NCI-H1092 (cell line): Measurements from ENCODE around the gene PRPF40A.
A peak's percentile ranks its signal among the peaks of the same experiment; 100 is the strongest.
"Not testable (repeated sequence)": the region's sequence is repeated elsewhere in the genome, so short reads cannot be mapped to it uniquely, and the experiment has no call there.

ENCODE experiments used
- DNase-seq: peaks from one replicate; lab custom pipeline; 2025; lab: John Stamatoyannopoulos, UW

PRPF40A gene

GRCh38 chr2:152717228-152718075 lies at the start of gene PRPF40A:
Gene PRPF40A, minus strand, starts transcription at chr2:152717461. Its CDS starts 22 bp downstream, at chr2:152717439.
- peak; percentile 94 for DNase-seq

DNA sequence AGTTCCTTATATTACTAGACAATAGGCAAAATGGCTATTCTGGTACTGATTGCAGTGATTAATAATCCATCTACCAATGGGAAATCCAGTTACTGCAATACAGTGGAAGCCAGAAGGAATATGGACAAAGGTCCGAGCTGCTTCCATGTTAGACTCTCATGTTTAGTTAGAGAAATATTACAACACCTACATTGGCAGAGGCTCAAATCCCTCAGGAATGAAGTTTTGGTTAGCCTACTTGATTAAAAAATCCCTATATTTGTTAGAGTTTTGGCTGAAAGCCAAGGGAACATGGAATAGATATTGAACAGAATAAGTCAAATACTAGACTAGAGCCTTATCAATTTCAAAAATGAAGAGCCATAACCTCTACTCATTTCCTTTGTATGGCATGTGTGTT lies 49.7 kb upstream of the PRPF40A start:
- DNase-seq = no peak

GRCh38 chr2:152763651-152764050 lies 46.4 kb upstream of the PRPF40A start:
- no peak for DNase-seq

DNA sequence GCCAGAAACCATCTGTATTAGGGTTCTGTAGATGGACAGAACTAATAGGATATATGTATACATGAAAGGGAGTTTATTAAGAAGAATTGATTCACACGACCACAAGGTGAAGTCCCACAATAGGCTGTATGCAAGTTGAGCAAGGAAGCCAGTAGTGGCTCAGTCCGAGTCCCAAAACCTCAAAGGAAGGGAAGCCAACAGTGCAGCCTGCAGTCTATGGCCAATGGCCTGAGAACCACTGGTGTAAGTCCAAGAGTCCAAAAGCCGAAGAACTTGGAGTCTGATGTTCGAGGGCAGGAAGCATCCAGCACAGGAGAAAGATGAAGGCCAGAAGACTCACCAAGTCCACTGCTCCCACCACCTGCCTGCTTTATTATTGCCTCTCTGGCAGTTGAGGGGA lies 45.9 kb upstream of the PRPF40A start:
- not testable (repeated sequence) for DNase-seq

DNA sequence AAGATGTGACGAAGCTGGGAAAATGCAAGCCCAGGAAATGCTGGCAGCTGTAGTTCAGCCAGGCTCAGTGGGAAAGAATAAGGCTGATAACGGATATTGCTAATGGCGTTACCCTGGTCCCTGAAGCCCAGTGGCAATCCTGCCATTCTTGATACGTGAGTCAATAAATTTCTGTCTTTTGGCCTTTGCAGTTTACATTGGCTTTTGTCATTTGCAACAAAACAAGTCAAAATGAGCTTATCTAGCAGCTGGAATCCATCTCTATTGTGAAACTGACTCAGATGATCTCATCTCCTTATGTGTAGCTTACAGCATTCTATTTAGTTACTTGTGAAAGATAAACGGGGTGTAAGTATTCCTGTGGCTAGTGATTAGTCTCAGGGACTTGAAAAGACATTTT lies 44.9 kb upstream of the PRPF40A start:
- no peak for DNase-seq

DNA sequence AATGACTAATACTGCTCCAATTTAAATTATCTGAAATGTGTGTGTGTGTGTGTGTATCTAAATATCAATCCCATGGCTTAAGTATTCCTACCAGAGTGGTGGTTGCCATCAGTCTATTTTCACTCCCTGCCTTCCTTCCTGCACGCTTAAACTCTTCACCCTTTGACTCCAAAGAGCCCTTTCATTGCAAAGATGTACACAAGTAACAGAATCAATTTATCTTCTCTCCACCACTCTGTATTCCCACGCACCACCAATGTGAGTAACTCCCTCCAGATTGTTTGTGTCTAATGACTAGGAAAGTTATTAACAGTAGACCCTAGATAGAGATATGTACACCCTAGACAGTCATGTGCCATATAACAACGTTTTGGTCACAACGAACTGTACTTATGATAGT lies 44.0 kb upstream of the PRPF40A start:
- DNase-seq = no peak

DNA sequence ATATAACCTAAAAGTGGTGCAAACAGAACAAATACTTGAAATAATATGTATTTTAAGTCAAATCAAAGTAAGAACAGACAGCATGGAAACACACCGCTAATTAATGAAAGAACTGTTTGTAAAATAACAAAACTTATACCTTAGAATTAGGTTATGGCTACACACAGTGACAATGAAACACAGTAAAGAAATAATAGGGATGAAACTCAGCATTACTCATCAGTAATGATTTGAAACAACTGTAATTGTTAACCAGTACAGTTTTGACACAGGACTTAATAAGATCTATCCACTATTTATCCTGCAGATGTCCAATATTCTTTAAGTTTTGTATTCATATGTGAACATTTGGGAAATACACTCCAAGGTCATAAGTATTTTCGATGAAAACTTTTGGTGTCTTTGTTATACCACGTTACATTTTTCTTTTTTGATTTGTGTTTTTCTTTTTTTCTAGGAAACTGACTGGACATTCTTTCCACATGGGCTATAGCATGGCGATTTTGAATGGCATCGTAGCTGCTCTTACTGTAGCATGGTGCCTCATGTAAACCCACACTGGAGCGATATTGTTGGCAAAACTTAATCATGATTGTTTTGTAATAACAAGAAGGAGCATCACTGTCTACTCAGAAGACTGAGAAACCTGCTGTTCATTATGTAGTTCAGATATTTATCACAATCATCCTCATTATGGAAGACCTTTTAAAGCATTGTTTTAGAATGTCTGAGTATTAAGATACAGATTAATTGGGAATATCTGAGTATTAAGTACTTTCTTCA lies 42.2 kb upstream of the PRPF40A start:
- no peak for DNase-seq

DNA sequence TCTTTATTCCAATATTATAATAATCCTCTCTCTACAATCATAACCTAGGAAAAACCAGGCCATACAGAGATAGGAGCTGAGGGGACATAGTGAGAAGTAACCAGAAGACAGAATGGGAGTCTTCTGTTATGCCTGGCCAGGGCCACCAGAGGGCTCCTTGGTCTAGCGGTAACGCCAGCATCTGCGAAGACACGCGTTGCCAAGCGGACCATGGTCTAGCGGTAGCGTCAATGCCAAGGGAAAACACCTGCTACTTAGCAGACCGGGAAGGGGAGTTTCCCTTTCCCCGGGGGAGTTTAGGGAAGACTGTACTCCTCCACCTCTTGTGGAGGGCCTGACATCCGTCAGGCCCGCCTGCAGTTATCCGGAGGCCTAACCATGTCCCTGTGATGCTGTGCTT lies 37.8 kb upstream of the PRPF40A start:
- DNase-seq = no peak

- not testable (repeated sequence) for DNase-seq
Observed at GRCh38 chr2:152747751-152748150, 30.5 kb upstream of the PRPF40A start.

DNA sequence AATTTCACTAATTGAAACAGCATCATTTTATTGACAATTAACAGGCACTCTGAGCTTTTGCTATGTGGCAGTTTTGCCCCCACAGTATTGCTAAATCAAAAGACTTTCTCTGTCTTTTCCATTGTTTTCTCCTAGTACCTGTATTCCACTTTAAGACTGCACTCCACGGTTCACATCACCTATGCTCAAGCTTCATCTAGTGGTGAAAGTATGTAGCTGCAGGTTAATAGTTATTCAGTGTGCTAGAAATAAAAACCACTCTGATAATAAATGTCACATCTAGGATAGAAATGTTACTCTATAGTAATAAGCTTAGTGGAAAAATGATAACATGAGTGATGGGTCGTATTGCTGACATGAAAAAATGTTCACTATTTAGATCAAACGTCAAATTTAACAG lies 25.7 kb upstream of the PRPF40A start:
- DNase-seq = no peak

DNA sequence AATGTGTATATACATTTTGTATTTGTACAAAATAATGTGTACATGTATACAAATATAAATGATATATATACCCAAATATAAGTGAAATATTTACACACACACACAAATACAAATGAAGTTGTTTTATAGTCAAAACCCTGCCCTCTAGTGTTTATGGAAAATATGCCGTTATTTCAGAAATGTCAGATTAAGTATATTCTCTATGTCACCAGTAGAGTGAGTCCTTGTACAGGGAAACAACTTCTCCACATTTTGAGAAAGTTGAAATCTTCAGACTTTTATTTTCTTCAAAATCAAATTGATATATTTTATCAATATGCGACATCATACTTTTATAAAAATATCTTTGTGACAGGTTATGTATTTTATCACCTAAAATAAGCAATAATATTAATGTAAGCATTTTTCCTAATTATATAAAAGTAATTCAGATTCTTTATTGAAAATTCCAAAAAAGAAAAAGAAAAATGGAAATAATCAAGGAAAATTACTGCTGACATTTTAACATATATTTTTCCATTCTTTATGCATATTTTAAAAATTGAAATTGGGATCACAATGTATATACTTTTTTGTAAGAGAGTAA lies 23.6 kb upstream of the PRPF40A start:
- DNase-seq = peak; percentile 1

DNA sequence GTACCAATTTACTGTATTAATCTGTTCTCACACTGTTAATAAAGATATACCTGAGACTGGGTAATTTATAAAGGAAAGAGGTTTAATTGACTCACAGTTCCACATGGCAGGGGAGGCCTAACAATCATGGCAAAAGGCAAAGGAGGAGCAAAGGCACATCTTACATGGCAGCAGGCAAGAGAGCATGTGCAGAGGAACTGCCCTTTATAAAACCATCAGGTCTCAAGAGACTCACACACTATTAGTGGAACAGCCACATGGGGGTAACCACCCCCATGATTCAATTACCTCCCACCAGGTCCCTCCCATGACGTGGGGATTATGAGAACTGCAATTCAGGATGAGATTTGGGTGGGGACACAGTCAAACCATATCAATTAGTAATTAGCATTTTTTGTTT lies 22.4 kb upstream of the PRPF40A start:
- not testable (repeated sequence) for DNase-seq

- no peak for DNase-seq
Observed at GRCh38 chr2:152738438-152738837, 21.2 kb upstream of the PRPF40A start.

- DNase-seq = not testable (repeated sequence)
Observed at GRCh38 chr2:152737509-152737908, 20.2 kb upstream of the PRPF40A start.

DNA sequence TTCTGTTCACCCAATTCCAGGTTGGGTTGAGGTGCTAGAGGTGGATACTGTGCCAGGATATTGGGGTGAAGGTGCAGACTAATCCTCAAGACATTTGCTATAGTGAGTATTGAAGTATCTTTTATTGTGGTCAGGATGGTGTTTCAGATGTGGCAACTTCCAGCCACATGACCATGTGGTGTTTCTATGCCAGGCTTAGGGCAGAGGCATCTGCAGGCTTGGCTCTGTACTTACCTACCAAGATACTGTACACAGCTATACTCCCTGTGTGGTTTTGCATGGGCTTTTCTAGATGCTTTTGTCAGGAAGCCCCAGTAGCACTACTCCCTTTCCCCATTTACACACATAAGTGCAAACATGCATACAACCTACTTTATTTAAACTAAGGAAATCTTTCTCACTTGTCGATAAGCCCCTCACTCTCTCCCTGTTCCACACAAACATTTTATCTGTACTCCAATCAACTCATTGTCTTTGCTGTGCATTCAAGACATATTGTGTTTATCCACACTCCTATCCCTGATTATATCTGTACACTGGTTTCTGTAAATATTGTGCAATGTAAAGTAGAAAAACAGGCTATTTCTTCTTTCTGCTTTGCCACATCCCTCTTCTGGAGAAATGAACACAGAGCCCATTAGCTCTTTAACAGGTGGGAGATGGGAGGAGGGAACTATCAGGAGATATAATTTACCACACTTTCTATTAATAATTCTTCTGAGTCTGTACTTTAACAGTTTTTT lies 13.5 kb upstream of the PRPF40A start:
- DNase-seq = no peak

- no peak for DNase-seq
Observed at GRCh38 chr2:152729844-152730243, 12.6 kb upstream of the PRPF40A start.

DNA sequence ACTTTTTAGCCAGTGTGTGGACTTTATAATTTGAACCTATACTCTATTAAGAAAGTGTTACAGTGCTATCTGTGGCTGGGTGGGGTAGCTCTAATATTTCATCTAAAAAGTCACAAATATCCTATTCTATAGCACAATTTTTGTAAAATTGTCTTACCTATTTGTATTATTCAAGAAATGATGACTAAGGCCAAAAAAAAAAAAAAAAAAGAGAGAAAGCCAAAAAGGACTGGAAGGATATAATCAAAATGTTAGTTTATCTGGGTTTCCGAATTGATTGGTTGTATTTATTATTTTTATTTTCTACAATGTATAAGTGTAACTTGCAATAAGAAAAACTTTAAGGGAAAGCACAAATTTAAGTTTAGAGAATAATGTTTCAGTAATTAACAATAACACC lies 6.7 kb upstream of the PRPF40A start:
- DNase-seq = no peak

DNA sequence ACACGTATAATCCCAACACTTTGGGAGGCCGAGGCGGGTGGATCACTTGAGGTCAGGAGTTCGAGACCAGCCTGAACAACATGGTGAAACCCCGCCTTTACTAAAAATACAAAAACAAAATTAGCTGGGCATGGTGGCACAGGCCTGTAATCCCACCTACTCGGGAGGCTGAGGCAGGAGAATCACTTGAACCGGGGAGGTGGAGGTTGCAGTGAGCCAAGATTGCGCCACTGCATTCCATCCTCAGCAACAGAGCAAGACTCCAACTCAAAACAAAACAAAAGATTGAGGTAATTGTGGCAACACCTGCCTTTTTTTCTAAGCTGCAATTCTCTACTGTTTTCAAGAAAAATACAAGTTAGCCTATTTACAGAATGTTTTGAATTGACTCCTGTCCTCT lies 5.4 kb upstream of the PRPF40A start:
- DNase-seq = not testable (repeated sequence)

- no peak for DNase-seq
Observed at GRCh38 chr2:152720794-152721193, 3.5 kb upstream of the PRPF40A start.

GRCh38 chr2:152718909-152719645 lies 1.8 kb upstream of the PRPF40A start:
- DNase-seq = peak; percentile 19
